Activated T-helper 2 cell treated with anti-CD3 and anti-CD28 coated beads, Interferon-gamma antibody, Interleukin-2, Interleukin-4, amounts not matched to agents 10 μg/mL and 5 μg/mL and 100 μg/mL, durations not matched to agents 14 hours and 24 hours and 36 hours (primary cell): ENCODE measurements around the gene TXNDC2. TPM values are rescaled to one million over a fixed set of nuclear protein-coding genes. Genes with fewer than 3 reads are reported as not detected.
"Not testable (repeated sequence)": the region's sequence is repeated elsewhere in the genome, so short reads cannot be mapped to it uniquely, and the experiment has no call there.

Experiments used
- DNase-seq: peaks from one replicate; pipeline ENCODE4 v3.0.0; 2021; ENCODE audit warnings: low spot score
- H3K27ac Mint-ChIP-seq: one replicate; pipeline ENCODE4 v1.8.0; 2021; ENCODE audit warnings: mixed read lengths
- H3K27me3 Mint-ChIP-seq: one replicate; pipeline ENCODE4 v1.8.0; 2021; ENCODE audit warnings: low read depth, mixed read lengths
- H3K36me3 Mint-ChIP-seq: one replicate; pipeline ENCODE4 v1.8.0; 2021; ENCODE audit warnings: low read depth, mixed read lengths
- H3K4me1 Mint-ChIP-seq: one replicate; pipeline ENCODE4 v1.8.0; 2021; ENCODE audit warnings: low read depth, mixed read lengths
- H3K4me3 Mint-ChIP-seq: one replicate; pipeline ENCODE4 v1.8.0; 2021; ENCODE audit warnings: low read depth, mild to moderate bottlenecking, moderate library complexity, mixed read lengths
- H3K9me3 Mint-ChIP-seq: one replicate; pipeline ENCODE4 v1.8.0; 2021; ENCODE audit warnings: mixed read lengths
- intact Hi-C: fragments of 100-400 bp; cut with micrococcal nuclease; formaldehyde crosslinking; loops from one replicate; pipeline ENCODE4 v1.15.1; 2023
- total RNA-seq: library from RNA; stranded (reverse); gene quantifications from 2 replicates; pipeline ENCODE4 v1.2.3, GENCODE V29; 2022

TXNDC2 gene
- total RNA-seq, 1 donor from 2014 or later: 0.39 TPM

- H3K36me3 Mint-ChIP-seq, H3K27ac Mint-ChIP-seq, H3K9me3 Mint-ChIP-seq, DNase-seq, H3K4me3 Mint-ChIP-seq: not testable (repeated sequence)
- H3K4me1 Mint-ChIP-seq: peaks cover 24% of the 10 kb centered on the region
- H3K27me3 Mint-ChIP-seq: peaks cover 25% of the 10 kb centered on the region
- intact Hi-C loops: loop anchor here (2.0 to 10.0 kb wide), 5 partner anchors 200 to 775 kb away; partner anchors contain the start of genes ANKRD12, NAPG and TWSG1
Observed at GRCh38 chr18:9912285-9912684, 26.5 kb downstream of the TXNDC2 start.

- Mint-ChIP-seq H3K27me3 (peaks cover 20% of the 10 kb centered on the region), H3K4me1 (peaks cover 24% of the 10 kb centered on the region), H3K9me3 (no peaks in the 10 kb centered on the region), H3K36me3 (peaks cover 8% of the 10 kb centered on the region), H3K27ac (peak overlapping the region; percentile 90), H3K4me3 (peak overlapping the region; percentile 87)
- DNase-seq: no peak
- intact Hi-C loops: loop anchor here (1.0 to 10.0 kb wide), 8 partner anchors 14 to 776 kb away; partner anchors contain the start of genes ANKRD12, NAPG, RALBP1 and TWSG1
Observed at GRCh38 chr18:9913151-9913525, 27.4 kb downstream of the TXNDC2 start.

GRCh38 chr18:9913526-9914333 lies 28.0 kb downstream of the TXNDC2 start, which contains the start of gene VAPA:
Gene VAPA, plus strand, starts transcription at chr18:9914016. Its CDS starts 241 bp downstream, at chr18:9914257.
- Mint-ChIP-seq H3K27me3 (peaks cover 16% of the 10 kb centered on the region), H3K4me1 (peaks cover 24% of the 10 kb centered on the region), H3K27ac (peak within 1 kb of the TSS; percentile 90), H3K9me3 (no peaks in the 10 kb centered on the region), H3K36me3 (peaks cover 8% of the 10 kb centered on the region), H3K4me3 (peak within 1 kb of the TSS; percentile 87)
- intact Hi-C loops: loop anchor here (1.0 to 10.0 kb wide), 8 partner anchors 14 to 776 kb away; partner anchors contain the start of genes ANKRD12, NAPG, RALBP1 and TWSG1
- peak; percentile 92 for DNase-seq

- Mint-ChIP-seq H3K4me3 (peak overlapping the region; percentile 87), H3K36me3 (peaks cover 8% of the 10 kb centered on the region), H3K9me3 (no peaks in the 10 kb centered on the region), H3K27ac (peak overlapping the region; percentile 69), H3K4me1 (peaks cover 24% of the 10 kb centered on the region), H3K27me3 (peaks cover 13% of the 10 kb centered on the region)
- intact Hi-C loops: loop anchor here (5.0 to 10.0 kb wide), 4 partner anchors 202 to 777 kb away; partner anchors contain the start of genes ANKRD12, NAPG and TWSG1
- no peak for DNase-seq
Observed at GRCh38 chr18:9914334-9914583, 28.5 kb downstream of the TXNDC2 start.

- Mint-ChIP-seq H3K9me3 (no peaks in the 10 kb centered on the region), H3K36me3 (peaks cover 8% of the 10 kb centered on the region), H3K4me3 (peak overlapping the region; percentile 86), H3K27ac (peak overlapping the region; percentile 84), H3K4me1 (peaks cover 24% of the 10 kb centered on the region), H3K27me3 (peaks cover 8% of the 10 kb centered on the region)
- intact Hi-C loops: loop anchor here (1.0 to 10.0 kb wide), 6 partner anchors 38 to 777 kb away; partner anchors contain the start of genes ANKRD12, NAPG and TWSG1
- DNase-seq: peak; percentile 70
Observed at GRCh38 chr18:9914584-9915290, 29.0 kb downstream of the TXNDC2 start.

GRCh38 chr18:9915291-9916076 lies 29.7 kb downstream of the TXNDC2 start:
- H3K27me3 Mint-ChIP-seq: peaks cover 3% of the 10 kb centered on the region
- H3K27ac Mint-ChIP-seq: peak overlapping the region; percentile 84
- DNase-seq: no peak
- peaks cover 8% of the 10 kb centered on the region for H3K36me3 Mint-ChIP-seq
- peak overlapping the region; percentile 86 for H3K4me3 Mint-ChIP-seq
- no peaks in the 10 kb centered on the region for H3K9me3 Mint-ChIP-seq
- peaks cover 24% of the 10 kb centered on the region for H3K4me1 Mint-ChIP-seq
- intact Hi-C loops: loop anchor here (1.0 to 10.0 kb wide), 3 partner anchors 37 to 581 kb away; partner anchors contain the start of gene TWSG1

GRCh38 chr18:9916077-9916639 lies 30.4 kb downstream of the TXNDC2 start:
- no peaks in the 10 kb centered on the region for H3K9me3 Mint-ChIP-seq

GRCh38 chr18:9916808-9917207 lies 31.0 kb downstream of the TXNDC2 start:
- intact Hi-C loops: loop anchor here (5.0 to 10.0 kb wide), 2 partner anchors 35 to 582 kb away; partner anchors contain the start of gene TWSG1
- Mint-ChIP-seq H3K9me3 (no peaks in the 10 kb centered on the region), H3K4me1 (peaks cover 24% of the 10 kb centered on the region), H3K27me3 (no peaks in the 10 kb centered on the region), H3K27ac (no peak overlapping the region), H3K4me3 (peak overlapping the region; percentile 86), H3K36me3 (peaks cover 8% of the 10 kb centered on the region)
- DNase-seq: no peak

More at GRCh38 chr18:9916077-9916639, 30.4 kb downstream of the TXNDC2 start:
- Mint-ChIP-seq H3K27me3 (no peaks in the 10 kb centered on the region), H3K4me1 (peaks cover 24% of the 10 kb centered on the region), H3K36me3 (peaks cover 8% of the 10 kb centered on the region), H3K27ac (peak overlapping the region; percentile 54), H3K4me3 (peak overlapping the region; percentile 86)
- intact Hi-C loops: loop anchor here (5.0 to 10.0 kb wide), 2 partner anchors 36 to 581 kb away; partner anchors contain the start of gene TWSG1
- DNase-seq: no peak

- intact Hi-C loops: loop anchor here (5.0 to 10.0 kb wide), 2 partner anchors 34 to 583 kb away; partner anchors contain the start of gene TWSG1
- peaks cover 24% of the 10 kb centered on the region for H3K4me1 Mint-ChIP-seq
- H3K36me3 Mint-ChIP-seq: peaks cover 8% of the 10 kb centered on the region
- DNase-seq: no peak
- no peaks in the 10 kb centered on the region for H3K9me3 Mint-ChIP-seq
- H3K4me3 Mint-ChIP-seq: no peak overlapping the region
- H3K27ac Mint-ChIP-seq: no peak overlapping the region
- no peaks in the 10 kb centered on the region for H3K27me3 Mint-ChIP-seq
Observed at GRCh38 chr18:9918016-9918680, 32.4 kb downstream of the TXNDC2 start.

GRCh38 chr18:9919564-9920232 lies 33.9 kb downstream of the TXNDC2 start:
- intact Hi-C loops: loop anchor here (5.0 to 10.0 kb wide), 2 partner anchors 33 to 585 kb away; partner anchors contain the start of gene TWSG1
- no peak for DNase-seq
- no peak overlapping the region for H3K4me3 Mint-ChIP-seq

More at GRCh38 chr18:9919564-9920232, 33.9 kb downstream of the TXNDC2 start:
- H3K9me3 Mint-ChIP-seq: no peaks in the 10 kb centered on the region
- no peak overlapping the region for H3K27ac Mint-ChIP-seq
- H3K27me3 Mint-ChIP-seq: no peaks in the 10 kb centered on the region
- peaks cover 28% of the 10 kb centered on the region for H3K4me1 Mint-ChIP-seq
- H3K36me3 Mint-ChIP-seq: peaks cover 13% of the 10 kb centered on the region
